Gastroesophageal sphincter (tissue), 4 donors: ENCODE measurements around the gene RNF227. TPM values are rescaled to one million over a fixed set of nuclear protein-coding genes. Genes with fewer than 3 reads are reported as not detected.

Experiments used
- small RNA-seq, 4 donors: library from RNA; depleted of rRNA; stranded (forward); fragments of <200 nt; gene quantifications; one replicate each; pipeline ENCODE3, GENCODE V24; 2016
- total RNA-seq, 4 donors: library from RNA; depleted of rRNA; stranded (reverse); fragments of >200 nt; gene quantifications; one replicate each; pipeline ENCODE4 v1.1.0, GENCODE V29; 2016

RNF227 gene
- total RNA-seq, 4 donors from 2014 or later = 1.6 to 5.4 (median 2.1) TPM

Small RNA genes lying within 50 kb of the gene (small RNA-seq; reads per million reads assigned to genes)
- gene SCARNA21 = 0 to 2.1 (median 0.69) reads per million in 4 donors

Other genes with a start within 250 kb of the RNF227 start
- 10 to 100 TPM; 14.7 to 16.3 (median 15.6) TPM for gene TP53, start 228.8 kb downstream of the RNF227 start, total RNA-seq
- 1 to 10 TPM; 2.8 to 4.7 (median 3.9) TPM for gene WRAP53, start 227.8 kb downstream of the RNF227 start, total RNA-seq
- gene EFNB3, start 211.1 kb downstream of the RNF227 start, total RNA-seq = under 1 TPM in 2 of 4 donors, not detected in 2; 0.27 to 0.52 TPM
- gene DNAH2, start 198.5 kb downstream of the RNF227 start, total RNA-seq = under 1 TPM in 2 of 4 donors, not detected in 2; 0.08 to 0.31 TPM
- gene KDM6B, start 82.1 kb downstream of the RNF227 start, total RNA-seq = 10 to 100 TPM in 3 of 4 donors, 1 to 10 TPM in 1; 5.7 to 16.2 (median 15.6) TPM
- gene TMEM88, start 61.2 kb downstream of the RNF227 start, total RNA-seq = 10 to 100 TPM in 3 of 4 donors, 1 to 10 TPM in 1; 6.5 to 41.6 (median 29.6) TPM
- 10 to 100 TPM; 60.5 to 84.7 (median 69.8) TPM for gene NAA38, start 58.7 kb downstream of the RNF227 start, total RNA-seq
- 10 to 100 TPM; 12.0 to 18.7 (median 13.7) TPM for gene CYB5D1, start 58.3 kb downstream of the RNF227 start, total RNA-seq
- gene CHD3, start 27.5 kb downstream of the RNF227 start, total RNA-seq = 100 to 1,000 TPM in 3 of 4 donors, 10 to 100 TPM in 1; 56.7 to 134 (median 120) TPM
- 1 to 10 TPM in 1 of 4 donors, under 1 TPM in 1, not detected in 2; 0.58 to 1.3 TPM for gene KCNAB3, start 13.6 kb upstream of the RNF227 start, total RNA-seq
- gene TRAPPC1, start 15.7 kb upstream of the RNF227 start, total RNA-seq = 10 to 100 TPM; 20.9 to 44.2 (median 29.0) TPM
- 10 to 100 TPM; 15.6 to 31.8 (median 18.2) TPM for gene CNTROB, start 15.9 kb upstream of the RNF227 start, total RNA-seq
- not detected for gene GUCY2D, start 86.3 kb upstream of the RNF227 start, total RNA-seq
- 1 to 10 TPM in 3 of 4 donors, under 1 TPM in 1; 0.69 to 5.6 (median 2.8) TPM for gene ALOX15B, start 122.8 kb upstream of the RNF227 start, total RNA-seq
- gene ALOX12B, start 171.4 kb upstream of the RNF227 start, total RNA-seq = under 1 TPM in 1 of 4 donors, not detected in 3; 0.17 TPM
- under 1 TPM in 1 of 4 donors, not detected in 3; 0.37 TPM for gene ALOXE3, start 202.2 kb upstream of the RNF227 start, total RNA-seq
- under 1 TPM in 2 of 4 donors, not detected in 2; 0.89 to 0.94 TPM for gene HES7, start 207.8 kb upstream of the RNF227 start, total RNA-seq
- gene PER1, start 236.1 kb upstream of the RNF227 start, total RNA-seq = 100 to 1,000 TPM in 3 of 4 donors, 10 to 100 TPM in 1; 67.1 to 188 (median 136) TPM
- 10 to 100 TPM; 14.6 to 39.8 (median 33.4) TPM for gene VAMP2, start 246.7 kb upstream of the RNF227 start, total RNA-seq